ENCODE results near the gene MFSD1.

- TF ChIP-seq ELF4 (CRISPR knock-in tag; IDR thresholded peaks at IDR 0.05) (no peak), E2F3 (CRISPR knock-in tag; IDR thresholded peaks at IDR 0.05) (no peak), NFE2 (IDR thresholded peaks at IDR 0.05; ENCODE audit: low read depth) (no peak)
These were observed 32.3 kb upstream of the MFSD1 start for GRCh38 chr3:158769549-158769948.

All from K562 (cell line).